ENCODE results near the gene DNAJC17.

DNAJC17 gene

DNA sequence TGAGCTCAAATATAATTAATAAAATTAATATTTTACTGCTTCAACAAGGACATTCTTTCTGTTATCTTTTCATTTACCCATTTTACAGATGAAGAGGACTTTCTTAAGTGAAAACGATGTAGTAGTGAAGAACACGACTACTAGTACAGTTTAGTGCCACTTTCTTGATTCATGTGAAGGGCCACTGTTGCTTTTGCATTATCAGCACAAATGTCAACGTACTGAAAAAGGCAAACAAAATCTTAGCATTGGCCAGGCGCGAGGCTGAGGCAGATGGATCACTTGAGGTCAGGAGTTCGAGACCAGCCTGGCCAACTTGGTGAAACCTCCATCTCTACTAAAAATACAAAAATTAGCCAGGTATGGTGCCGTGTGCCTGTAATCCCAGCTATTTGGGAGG lies 11.8 kb upstream of the DNAJC17 start:
- H3K27ac ChIP-seq = no peak overlapping the region
- TF ChIP-seq, protein P1, sequence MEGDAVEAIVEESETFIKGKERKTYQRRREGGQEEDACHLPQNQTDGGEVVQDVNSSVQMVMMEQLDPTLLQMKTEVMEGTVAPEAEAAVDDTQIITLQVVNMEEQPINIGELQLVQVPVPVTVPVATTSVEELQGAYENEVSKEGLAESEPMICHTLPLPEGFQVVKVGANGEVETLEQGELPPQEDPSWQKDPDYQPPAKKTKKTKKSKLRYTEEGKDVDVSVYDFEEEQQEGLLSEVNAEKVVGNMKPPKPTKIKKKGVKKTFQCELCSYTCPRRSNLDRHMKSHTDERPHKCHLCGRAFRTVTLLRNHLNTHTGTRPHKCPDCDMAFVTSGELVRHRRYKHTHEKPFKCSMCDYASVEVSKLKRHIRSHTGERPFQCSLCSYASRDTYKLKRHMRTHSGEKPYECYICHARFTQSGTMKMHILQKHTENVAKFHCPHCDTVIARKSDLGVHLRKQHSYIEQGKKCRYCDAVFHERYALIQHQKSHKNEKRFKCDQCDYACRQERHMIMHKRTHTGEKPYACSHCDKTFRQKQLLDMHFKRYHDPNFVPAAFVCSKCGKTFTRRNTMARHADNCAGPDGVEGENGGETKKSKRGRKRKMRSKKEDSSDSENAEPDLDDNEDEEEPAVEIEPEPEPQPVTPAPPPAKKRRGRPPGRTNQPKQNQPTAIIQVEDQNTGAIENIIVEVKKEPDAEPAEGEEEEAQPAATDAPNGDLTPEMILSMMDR (conservative IDR thresholded peaks at IDR 0.05) = no peak

DNA sequence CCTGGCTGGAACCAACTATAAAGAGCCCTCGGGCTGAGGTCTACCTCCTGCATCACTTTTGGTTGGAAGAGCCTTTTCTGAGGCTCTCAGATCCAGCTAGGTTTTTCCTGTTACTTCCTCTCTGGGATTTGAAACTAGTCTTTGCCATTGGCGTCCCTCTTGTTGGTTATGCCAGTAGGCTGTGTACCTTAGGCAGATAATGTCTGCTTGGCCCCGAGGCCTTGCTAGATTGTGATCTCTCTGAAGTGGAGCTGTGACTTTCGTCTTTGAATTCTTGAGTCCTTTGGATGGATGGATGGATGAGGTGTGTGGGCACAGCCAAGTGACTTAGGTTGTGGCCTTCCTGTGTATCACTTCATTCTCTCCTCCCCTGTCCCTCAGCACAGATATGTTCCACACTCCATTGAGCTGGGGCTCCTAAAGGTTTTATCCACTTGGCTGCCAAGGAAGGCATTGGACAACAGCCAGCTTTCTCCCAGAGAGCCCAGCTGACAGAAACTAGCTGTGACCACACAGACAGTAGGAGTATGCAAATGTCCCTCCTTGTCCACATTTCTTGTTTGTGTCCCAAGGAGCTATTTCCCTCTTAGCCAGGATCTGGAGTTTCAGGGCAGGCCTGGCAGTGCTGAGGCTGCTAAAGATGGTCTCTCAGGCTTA lies 7.9 kb upstream of the DNAJC17 start:
- TF ChIP-seq, protein P1 (conservative IDR thresholded peaks at IDR 0.05) = no peak
- H3K27ac ChIP-seq = peak overlapping the region; percentile 61

DNA sequence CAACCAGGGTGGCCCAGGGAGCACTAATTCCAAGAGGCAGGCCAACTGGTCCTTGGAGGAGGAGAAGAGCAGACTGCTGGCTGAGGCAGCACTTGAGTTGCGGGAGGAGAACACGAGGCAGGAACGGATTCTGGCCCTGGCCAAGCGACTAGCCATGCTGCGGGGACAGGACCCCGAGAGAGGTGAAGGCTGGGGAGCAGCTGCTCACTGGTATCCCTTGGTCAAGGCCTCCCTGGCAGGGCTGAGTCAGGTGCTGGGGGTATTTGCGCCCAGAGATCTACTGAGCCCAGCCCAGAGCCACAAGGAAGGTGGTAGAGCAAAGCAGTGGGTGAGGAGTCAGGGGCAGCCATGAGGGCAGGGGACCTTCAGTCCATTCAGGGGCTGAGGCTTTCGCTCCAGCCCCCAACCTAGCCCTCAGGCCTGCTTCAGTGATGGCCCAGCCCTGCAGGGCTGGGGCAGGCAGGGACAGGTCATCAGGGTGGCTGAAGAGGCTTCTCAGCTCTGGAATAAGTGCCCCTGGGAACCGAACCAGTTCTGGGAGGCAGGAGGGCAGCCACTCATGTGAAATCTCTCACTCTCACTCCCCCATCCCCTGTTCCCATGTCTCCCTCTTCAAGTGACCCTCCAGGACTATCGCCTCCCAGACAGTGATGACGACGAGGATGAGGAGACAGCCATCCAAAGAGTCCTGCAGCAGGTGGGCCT lies 5.6 kb upstream of the DNAJC17 start:
- H3K27ac ChIP-seq = no peak overlapping the region
- TF ChIP-seq, protein P1 (conservative IDR thresholded peaks at IDR 0.05) = no peak

DNA sequence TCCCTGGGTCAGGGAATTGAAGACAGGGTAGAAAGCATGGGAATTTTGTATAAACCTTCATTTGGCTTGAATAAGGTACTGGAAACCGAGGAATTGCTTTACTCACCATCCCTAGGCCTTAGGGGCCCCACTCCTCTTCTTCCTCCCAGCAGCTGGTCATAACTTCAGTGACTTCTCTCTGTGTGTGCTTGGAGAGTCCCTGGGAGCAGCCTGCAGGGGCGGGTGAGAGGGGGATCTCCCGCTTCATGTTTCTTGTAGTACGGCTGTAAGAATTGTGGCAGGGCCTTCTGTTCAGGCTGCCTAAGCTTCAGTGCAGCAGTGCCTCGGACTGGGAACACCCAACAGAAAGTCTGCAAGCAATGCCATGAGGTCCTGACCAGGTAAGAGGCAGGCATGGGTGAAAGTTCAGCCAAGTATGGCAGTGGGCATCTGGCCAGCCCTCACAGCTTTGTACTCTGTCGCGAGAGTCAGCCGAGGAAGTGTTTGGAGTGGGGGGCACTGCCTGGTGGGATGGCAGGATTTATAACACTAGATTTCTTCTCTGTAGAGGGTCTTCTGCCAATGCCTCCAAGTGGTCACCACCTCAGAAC lies 1.7 kb upstream of the DNAJC17 start:
- H3K27ac ChIP-seq = no peak overlapping the region

DNA sequence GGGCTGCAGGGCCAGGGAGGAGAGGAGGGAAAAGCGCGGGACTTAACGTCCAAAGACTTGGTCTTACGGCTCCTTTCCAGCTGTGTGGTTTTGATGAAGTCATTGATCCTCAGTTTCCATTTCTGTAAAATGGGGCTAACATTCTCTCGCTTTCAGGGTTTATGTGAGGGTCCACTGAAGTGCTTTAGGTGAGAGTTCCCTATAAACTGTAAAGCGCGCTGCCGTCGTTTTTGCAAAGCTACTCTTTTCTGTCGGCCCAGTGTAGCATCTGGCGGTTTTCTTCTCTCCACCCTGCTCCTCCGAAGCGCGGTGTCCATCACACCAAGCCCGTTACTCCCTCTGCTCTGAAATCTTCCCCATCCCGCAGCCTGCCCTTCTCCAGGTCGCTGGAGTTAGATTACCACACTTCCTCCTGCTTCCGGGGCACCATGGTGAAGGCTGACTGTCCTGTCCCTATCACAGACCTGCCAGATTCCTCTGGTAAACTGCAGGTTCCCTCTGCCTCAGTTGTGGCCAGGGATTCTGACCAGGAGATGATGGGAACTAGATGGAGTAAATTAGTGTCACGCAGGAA lies 702 bp upstream of the DNAJC17 start:
- TF ChIP-seq, protein P1 (conservative IDR thresholded peaks at IDR 0.05) = no peak
- H3K27ac ChIP-seq = peak overlapping the region; percentile 87; the same call in 1 of the 2 replicates

More for the DNA sequence above, 1.7 kb upstream of the DNAJC17 start:
- TF ChIP-seq, protein P1 (conservative IDR thresholded peaks at IDR 0.05) = no peak

DNA sequence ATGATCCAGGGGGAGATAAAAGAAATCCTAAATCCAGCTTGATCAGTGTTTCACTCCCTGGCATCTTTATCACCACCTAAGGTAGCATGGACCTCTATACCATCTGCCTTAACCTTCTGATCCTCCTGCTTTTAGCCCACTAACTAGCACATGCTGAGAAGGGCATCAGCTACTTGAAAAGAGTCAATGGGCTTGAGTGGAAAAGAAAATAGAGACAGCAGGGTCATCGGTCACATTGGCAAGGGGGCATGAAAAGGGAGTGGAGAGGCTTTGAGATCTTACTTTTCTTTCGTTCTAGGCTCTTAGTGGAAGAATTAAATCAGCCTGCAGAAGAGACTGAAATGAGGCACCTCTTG lies 623 bp downstream of the DNAJC17 start:
- TF ChIP-seq, protein P1 (conservative IDR thresholded peaks at IDR 0.05) = no peak
- H3K27ac ChIP-seq = peak overlapping the region; percentile 87

DNA sequence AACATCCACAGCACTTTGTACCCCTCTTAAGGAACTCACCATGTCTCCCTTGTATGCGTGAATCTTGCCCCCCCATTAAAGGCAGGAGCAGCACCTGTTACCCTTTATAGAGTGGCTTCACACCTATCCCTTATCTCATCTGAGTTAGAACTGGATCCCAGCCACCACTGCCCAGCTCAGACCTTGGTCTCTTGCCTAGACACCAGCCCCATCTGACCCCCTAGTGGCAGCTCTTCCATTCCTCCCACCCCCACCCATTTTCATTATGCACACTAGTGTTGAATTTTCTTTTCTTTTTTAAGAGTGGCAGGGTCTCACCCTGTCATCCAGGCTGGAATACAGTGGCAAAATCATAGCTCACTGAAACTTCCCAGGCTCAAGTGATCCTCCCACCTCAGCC lies 3.6 kb downstream of the DNAJC17 start:
- H3K27ac ChIP-seq = peak overlapping the region; percentile 72
- TF ChIP-seq, protein P1 (conservative IDR thresholded peaks at IDR 0.05) = no peak; the same call in 1 of the 2 replicates

Measured in VCaP (cell line).